GM21786 (cell line): Measurements from ENCODE around the gene SKIC2.

Source experiments
- ATAC-seq: cut with Tn5 transposase; IDR thresholded peaks from one replicate; pipeline ENCODE4 v1.9.1; 2021; ENCODE audit not compliant: unreplicated experiment

The SKIC2 gene

DNA sequence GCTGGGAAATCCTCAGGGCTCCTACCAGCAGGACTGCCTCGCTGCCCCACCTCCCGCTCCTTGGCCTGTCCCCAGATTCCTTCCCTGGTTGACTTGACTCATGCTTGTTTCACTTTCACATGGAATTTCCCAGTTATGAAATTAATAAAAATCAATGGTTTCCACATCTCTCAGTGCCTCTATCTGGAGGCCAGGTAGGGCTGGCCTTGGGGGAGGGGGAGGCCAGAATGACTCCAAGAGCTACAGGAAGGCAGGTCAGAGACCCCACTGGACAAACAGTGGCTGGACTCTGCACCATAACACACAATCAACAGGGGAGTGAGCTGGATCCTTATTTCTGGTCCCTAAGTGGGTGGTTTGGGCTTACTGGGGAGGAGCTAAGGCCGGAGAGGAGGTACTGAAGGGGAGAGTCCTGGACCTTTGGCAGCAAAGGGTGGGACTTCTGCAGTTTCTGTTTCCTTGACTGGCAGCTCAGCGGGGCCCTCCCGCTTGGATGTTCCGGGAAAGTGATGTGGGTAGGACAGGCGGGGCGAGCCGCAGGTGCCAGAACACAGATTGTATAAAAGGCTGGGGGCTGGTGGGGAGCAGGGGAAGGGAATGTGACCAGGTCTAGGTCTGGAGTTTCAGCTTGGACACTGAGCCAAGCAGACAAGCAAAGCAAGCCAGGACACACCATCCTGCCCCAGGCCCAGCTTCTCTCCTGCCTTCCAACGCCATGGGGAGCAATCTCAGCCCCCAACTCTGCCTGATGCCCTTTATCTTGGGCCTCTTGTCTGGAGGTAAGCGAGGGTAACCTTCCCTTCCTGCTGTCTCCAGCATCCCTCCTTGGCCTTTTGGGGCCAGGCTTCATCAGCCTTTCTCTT, 13.2 kb upstream of the SKIC2 start, which contains the start of gene CFB:
Gene CFB, plus strand, starts transcription at position 589 of the 863 bp plus-strand sequence. Its CDS starts 127 bp downstream, at position 716.
- ATAC-seq, result no peak

DNA sequence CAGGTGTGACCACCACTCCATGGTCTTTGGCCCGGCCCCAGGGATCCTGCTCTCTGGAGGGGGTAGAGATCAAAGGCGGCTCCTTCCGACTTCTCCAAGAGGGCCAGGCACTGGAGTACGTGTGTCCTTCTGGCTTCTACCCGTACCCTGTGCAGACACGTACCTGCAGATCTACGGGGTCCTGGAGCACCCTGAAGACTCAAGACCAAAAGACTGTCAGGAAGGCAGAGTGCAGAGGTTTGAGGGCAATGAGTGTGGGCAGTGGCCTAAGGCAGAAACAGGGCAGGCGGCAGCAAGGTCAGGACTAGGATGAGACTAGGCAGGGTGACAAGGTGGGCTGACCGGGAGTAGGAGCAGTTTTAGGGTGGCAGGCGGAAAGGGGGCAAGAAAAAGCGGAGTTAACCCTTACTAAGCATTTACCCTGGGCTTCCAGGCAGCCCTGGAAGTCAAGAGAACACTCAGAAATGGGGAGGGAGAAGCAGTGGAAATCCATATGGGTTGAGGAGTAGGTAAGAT, 12.5 kb upstream of the SKIC2 start:
- ATAC-seq, result no peak

DNA sequence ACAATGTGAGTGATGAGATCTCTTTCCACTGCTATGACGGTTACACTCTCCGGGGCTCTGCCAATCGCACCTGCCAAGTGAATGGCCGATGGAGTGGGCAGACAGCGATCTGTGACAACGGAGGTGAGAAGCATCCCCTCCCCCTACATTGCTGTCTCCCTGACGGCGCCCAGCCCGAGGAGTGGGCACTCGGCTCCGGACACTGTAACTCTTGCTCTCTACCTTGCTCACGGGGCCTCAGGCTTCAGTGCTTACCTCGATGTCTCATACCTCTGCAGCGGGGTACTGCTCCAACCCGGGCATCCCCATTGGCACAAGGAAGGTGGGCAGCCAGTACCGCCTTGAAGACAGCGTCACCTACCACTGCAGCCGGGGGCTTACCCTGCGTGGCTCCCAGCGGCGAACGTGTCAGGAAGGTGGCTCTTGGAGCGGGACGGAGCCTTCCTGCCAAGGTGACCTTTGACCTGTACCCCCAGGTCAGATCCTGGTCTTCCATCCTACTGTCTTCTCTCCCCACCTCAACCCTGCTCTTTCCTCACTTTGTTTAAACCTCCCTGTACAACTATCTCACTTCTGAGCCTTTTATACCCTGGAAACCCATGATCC, 11.8 kb upstream of the SKIC2 start:
- no peak for ATAC-seq

DNA sequence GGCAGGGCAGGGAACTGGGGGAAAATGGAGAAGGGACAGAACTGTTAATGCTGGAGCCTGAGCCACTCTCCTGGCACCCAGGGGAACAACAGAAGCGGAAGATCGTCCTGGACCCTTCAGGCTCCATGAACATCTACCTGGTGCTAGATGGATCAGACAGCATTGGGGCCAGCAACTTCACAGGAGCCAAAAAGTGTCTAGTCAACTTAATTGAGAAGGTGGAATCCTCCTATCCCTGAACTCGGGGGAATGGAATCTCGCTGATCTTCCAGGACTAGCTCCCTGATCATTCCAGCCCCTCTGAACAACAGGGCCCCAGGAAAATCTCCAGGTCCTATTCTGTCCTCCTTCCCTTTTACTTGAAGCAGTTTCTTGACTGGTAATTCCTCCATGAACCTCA, 11.1 kb upstream of the SKIC2 start:
- ATAC-seq, result no peak

DNA sequence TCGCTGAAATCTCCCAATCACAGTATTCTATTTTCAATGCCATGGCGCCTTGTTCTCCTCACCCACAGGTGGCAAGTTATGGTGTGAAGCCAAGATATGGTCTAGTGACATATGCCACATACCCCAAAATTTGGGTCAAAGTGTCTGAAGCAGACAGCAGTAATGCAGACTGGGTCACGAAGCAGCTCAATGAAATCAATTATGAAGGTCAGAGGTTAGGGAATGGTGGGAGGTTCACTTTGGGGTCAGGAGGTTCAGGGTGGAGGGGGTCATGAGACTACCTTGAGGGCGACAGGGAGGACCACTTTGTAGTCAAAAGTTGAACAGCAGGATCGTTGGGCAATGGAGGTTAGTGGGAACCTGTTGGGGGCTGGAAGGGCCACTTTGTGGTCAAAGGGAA, 10.7 kb upstream of the SKIC2 start:
- ATAC-seq, result no peak

DNA sequence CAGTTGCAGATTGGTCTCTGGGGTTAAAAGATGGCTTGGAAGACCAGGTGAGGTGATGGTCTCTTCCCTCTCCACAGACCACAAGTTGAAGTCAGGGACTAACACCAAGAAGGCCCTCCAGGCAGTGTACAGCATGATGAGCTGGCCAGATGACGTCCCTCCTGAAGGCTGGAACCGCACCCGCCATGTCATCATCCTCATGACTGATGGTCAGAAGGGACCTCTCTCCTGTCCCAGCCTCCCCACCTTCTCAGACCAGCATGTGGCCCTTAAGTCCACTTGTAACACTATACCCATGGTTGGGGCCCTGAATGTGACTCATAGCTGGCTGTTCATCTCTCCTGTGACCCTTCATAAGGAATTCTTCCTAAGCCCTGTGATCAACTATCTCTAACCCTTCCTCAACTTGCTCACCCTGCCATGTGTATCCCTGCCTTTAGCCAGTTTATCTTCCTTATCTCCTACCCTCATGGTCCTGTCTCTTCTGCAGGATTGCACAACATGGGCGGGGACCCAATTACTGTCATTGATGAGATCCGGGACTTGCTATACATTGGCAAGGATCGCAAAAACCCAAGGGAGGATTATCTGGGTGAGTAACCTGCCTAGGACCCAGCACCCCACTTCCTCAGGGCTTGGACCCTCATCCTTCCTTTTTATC, 10.1 kb upstream of the SKIC2 start:
- ATAC-seq, result no peak

DNA sequence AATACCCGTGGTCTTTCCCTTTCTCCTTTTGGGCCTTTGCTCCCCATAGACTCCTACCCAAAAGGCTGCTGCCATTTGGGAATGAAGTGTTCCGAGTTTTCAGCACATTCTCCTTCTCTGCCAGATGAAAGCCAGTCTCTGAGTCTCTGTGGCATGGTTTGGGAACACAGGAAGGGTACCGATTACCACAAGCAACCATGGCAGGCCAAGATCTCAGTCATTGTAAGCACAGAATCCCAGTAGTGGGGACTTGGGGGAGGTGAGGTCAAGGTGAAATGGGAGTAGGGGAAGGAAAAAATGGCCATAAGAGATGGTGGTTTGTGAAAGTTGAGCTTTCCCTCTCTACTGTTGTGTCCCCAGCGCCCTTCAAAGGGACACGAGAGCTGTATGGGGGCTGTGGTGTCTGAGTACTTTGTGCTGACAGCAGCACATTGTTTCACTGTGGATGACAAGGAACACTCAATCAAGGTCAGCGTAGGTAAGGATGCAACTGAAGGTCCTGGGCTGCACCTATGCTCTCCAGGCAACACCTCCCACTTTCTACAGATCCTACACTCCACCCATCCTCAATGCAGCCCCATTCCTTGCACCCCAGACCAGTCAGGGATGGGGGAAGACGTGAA, 8.9 kb upstream of the SKIC2 start:
- no peak for ATAC-seq

DNA sequence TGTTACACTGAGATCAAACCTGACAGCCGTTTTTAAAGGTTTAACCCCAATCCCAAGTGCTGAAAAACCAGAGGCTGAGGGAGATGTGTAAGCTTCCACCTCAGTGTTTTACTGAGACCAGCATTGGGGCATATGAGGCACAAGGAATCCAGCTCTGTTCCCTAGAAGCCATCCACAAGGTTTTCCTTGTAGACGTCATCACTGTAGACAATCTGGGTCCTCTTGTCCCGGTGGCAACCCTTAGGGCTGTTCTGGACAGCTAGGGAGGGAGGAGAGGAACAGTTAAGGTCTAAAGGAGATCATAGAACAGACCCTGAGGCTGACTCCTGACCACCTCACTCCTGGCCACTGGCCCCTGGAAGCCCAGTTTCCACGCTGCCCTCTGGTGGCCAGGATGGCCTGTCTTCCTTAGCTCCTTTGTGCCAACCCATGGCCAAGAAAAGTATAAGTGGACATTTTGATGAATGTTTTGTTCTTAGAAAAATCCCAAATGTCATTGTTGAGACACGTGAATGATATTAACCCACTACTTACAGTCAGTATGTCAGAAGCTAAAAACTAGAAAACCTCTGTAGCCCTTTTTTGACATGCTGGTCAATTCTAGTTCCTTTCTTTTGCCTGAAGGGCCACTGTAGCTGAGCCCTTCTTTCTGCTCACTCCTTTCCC, 6.7 kb upstream of the SKIC2 start:
- ATAC-seq, result no peak

DNA sequence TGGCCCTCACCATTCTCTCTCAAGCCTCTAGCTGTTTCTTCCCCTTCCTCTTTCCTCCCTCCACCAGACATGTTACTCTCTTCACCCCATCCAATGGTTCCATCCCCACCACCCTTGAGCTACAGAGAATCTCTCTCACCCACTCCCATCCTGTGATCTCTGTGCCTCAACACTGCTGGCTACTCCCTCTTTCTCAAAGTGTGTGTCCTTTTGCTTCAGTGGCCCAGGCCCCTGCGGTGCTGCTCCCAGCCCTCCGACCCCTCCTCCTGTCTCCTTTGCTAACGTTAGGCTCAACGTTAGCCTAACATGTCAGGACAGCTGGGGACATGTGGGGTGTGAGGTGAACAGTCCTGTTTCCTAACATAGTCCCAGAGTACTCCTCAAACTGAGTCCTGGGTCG, 6.1 kb upstream of the SKIC2 start:
- ATAC-seq, result no peak

DNA sequence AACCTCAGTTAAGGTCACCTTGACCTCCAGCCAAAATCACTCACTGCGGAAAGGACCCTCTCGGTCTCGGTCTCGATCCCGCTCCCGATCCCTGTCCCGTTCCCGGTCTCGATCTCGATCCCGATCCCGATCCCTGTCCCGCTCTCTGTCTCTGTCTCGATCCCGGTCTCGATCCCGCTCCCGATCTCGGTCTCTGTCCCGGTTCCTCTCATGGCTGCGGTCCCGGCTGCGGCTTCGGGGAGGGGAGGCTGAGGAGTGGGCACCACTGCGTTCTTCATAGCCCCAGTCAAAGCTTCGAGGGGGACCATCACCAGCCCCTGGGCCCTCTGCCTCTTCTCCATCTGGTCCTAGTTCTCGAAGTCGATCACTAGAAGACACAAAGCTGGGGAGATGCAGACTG, 4.5 kb upstream of the SKIC2 start:
- ATAC-seq, result no peak

DNA sequence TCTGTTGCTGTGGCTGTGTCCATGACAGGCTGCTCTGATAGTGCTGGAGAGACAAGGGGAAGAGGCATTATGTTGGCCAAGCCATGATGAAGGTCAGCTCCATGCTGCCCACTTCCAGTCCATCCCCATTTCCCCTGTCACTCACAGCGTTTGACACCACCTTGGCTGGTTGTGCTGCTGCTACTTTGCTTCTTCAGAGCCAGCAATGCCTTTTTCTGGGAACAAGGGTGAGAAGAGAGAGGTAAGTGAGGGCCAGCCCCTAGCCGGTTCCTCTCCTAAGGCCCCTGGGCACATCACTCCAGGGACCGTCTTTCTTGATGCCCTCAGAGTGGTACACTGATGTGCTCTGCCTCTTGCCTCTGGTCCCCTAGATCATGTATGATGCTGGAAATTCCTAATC, 2.2 kb upstream of the SKIC2 start:
- ATAC-seq, result no peak

DNA sequence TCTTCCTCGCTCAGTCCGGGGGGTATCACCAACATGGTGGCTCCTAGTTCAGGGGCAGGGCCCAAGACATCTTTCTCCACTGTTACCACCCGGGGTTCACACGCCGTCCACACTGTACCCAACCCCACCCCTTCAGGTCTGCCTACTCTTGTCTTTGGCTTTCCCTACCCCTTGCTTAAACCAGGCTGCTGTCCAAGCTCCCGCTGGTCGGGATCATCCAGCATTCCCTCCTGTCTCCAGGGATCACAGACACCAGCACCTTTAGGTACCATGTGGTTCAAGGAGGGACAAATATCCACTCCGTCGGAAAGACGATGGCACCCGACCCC, 599 bp upstream of the SKIC2 start:
- ATAC-seq, result no peak

DNA sequence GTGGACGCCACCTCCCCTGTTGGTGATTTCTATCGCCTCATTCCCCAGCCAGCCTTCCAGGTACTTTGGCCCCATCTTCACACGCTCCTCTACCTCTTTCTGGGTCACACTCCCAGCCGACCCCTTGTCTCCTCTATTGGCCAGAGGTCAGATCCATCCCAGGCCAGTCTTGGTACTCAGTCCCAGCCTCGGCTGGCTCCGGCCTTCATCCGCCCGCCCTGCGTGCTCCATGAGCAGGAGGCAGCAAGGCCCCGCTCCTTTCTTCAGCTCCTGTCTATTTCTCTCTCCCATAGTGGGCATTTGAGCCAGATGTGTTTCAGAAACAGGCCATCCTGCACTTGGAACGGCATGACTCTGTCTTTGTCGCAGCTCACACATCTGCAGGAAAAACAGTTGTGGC, 2.6 kb downstream of the SKIC2 start:
- no peak for ATAC-seq

DNA sequence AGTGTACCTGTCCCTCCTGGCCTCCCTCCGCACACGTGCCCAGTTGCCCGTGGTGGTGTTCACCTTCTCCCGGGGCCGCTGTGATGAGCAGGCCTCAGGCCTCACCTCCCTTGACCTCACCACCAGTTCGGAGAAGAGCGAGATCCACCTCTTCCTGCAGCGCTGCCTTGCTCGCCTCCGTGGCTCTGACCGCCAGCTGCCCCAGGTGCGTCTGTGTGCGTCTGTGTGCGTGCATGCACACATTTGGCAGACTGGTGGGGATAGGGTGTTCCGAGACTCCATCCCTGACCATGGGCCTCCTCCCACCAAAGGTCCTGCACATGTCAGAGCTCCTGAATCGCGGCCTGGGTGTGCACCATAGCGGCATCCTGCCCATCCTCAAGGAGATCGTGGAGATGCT, 4.9 kb downstream of the SKIC2 start:
- no peak for ATAC-seq

DNA sequence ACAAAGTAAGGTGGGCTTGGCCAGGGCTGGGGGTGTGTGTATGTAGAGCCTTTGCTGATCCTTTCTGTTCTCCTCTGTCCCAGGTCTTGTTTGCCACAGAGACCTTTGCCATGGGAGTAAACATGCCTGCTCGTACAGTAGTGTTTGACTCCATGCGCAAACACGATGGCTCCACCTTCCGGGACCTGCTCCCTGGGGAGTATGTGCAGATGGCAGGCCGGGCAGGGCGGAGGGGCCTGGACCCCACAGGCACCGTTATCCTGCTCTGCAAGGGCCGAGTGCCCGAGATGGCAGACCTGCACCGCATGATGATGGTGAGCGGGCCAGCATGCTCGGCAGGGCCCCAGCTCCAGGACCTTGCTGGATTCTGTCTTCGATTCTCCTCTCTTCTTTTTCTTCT, 6.7 kb downstream of the SKIC2 start:
- ATAC-seq, result no peak

DNA sequence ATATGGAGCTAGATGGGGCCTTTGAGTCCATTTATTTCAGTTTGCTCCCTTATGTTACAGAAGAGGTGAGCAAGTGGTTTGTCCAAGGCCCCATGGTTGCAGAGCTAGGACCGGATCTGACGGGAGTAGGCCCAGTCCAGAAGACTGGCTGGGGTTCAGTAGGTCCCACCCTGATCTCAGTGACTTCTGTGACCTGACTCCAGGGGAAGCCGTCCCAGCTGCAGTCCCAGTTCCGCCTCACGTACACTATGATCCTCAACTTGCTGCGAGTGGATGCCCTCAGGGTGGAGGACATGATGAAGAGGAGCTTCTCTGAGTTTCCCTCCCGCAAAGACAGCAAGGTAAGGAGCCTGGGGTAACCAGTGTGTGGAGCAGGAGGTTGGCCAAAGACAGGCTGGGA, 7.5 kb downstream of the SKIC2 start:
- ATAC-seq, result no peak

DNA sequence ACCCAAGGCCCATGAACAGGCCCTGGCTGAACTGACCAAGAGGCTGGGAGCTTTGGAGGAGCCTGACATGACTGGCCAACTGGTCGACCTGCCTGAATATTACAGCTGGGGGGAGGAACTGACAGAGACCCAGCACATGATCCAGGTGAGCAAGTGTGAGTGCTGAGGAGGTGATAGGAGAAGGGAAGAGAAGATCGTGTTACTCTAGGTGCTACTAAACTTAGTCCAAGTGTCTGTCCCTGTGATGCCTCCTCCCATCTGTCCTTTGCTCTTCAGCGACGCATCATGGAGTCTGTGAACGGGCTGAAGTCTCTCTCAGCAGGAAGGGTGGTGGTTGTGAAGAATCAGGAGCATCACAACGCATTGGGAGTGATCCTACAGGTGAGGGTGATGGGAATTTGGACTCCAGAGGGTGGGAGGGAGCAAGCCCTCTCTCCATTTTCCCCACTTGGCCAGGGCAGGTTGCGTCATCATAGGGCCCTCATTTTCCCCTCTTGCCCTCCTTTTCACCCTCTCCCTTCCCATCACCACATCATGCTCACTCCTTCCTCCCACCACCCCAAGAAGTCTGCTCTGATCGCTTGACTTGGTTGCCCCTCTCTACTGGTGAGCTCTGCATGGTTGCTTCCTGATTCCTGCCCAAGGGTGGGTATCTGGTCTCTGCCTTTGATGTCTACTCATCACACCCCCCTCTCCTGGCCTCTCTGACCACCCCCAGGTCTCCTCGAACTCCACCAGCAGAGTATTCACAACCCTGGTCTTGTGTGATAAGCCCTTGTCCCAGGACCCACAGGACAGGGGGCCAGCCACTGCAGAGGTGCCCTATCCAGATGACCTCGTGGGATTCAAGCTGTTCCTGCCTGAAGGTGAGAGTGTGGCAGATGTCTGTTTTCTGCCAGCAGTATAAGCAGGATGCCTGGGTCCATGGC, 8.3 kb downstream of the SKIC2 start:
- no peak for ATAC-seq

DNA sequence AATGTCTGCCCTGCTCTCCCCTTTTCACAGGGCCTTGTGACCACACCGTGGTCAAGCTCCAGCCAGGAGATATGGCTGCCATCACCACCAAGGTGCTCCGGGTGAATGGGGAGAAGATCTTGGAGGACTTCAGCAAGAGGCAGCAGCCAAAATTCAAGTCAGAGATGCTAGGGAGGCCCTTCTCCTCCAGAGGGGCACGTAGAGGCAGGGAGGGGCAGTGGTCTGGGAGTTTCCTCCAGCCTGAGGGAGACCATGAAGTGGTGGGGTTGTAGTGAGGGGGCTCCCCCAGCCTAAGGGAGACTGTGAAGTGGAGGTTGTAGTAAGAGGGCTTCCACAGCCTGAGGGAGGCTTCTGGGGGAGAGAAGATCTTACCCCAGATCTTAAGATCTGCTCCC, 8.9 kb downstream of the SKIC2 start:
- ATAC-seq, result no peak

DNA sequence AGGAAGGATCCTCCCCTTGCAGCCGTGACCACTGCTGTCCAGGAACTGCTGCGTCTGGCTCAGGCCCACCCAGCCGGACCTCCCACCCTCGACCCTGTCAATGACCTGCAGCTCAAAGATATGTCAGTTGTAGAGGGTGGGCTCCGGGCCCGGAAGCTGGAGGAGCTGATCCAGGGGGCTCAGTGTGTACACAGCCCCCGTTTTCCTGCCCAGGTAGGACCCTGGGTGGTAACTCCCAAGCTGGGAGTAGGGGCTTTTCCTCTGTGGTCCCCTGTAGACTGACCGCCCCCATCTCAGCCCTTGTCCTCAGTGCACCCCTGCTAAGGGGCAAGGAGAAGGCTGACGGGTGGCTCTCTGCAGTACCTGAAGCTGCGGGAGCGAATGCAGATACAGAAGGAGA, 9.4 kb downstream of the SKIC2 start:
- no peak for ATAC-seq
